Adipocyte (in vitro differentiated cells): ENCODE results near the gene STK39.

ENCODE experiments used
- DNase-seq: peaks from one replicate; pipeline ENCODE4 v3.0.0-alpha.2; 2015; ENCODE audit warnings: low read depth
- H3K27me3 ChIP-seq: replicated peaks from 2 replicates; pipeline ENCODE4 v1.7.0; 2013; ENCODE audit warnings: mild to moderate bottlenecking, low read length, moderate library complexity; ENCODE audit not compliant: control insufficient read depth, insufficient read depth
- H3K36me3 ChIP-seq: 2 replicates; pipeline ENCODE4 v1.7.0; 2013; ENCODE audit warnings: low read length, mild to moderate bottlenecking, moderate library complexity; ENCODE audit not compliant: control insufficient read depth, insufficient read depth, severe bottlenecking
- H3K4me1 ChIP-seq: 2 replicates; pipeline ENCODE4 v1.7.0; 2013; ENCODE audit warnings: mild to moderate bottlenecking, low read length, moderate library complexity; ENCODE audit not compliant: control insufficient read depth, insufficient read depth
- H3K4me3 ChIP-seq: 2 replicates; pipeline ENCODE4 v1.7.0; 2013; ENCODE audit warnings: mild to moderate bottlenecking, low read length, moderate library complexity
- H3K9ac ChIP-seq: 2 replicates; pipeline ENCODE4 v1.7.0; 2013; ENCODE audit warnings: mild to moderate bottlenecking, low read length, moderate library complexity
- H3K9me3 ChIP-seq: 2 replicates; pipeline ENCODE4 v1.7.0; 2013; ENCODE audit warnings: mild to moderate bottlenecking, low read length, moderate library complexity; ENCODE audit not compliant: control insufficient read depth

STK39 gene

DNA sequence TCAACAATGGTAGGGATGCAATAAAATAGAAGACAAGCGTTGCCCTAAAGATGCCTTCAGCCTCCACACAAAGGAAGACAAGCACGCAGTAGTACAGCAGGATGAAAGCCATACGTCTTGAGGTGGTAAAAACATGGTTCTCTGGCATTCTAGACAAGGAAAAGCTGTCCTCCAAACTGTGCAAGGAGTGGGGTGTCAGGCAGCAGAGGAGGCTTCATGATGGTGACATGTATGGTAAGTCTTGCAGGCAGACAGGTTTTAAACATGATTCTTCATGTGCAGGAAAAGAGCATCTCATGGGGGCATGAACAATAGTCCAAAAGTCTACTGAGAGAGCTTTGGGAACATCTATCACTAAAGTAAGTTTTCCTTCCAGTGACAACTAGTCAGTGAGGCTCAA lies 241.8 kb downstream of the STK39 start:
- no peak for DNase-seq

DNA sequence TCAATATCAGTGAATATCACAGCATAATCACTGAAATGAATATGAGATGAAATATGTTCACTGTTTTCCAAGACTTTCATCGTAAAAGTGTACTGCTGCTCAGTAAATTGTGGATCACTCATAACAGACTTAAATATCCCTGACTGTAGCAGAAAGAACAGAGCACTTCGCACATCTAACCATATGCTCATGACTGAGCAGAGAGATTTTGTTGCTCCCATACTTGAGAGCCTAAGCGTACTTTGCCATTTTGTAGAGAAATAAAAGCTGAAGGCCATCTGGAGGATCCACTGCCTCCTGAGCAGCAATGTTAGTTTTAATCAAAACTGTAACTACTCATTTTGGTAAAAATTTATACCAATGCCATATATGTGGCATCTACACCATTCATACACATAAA lies 243.5 kb downstream of the STK39 start:
- Histone ChIP-seq H3K9me3 (no peaks in the 10 kb centered on the region), H3K4me3 (no peak overlapping the region)
- DNase-seq, result no peak

More for the DNA sequence above, 241.8 kb downstream of the STK39 start:
- peaks cover 13% of the 10 kb centered on the region for H3K4me1 ChIP-seq
- H3K36me3 ChIP-seq, result peaks cover 37% of the 10 kb centered on the region
- H3K9ac ChIP-seq, result no peak overlapping the region
- H3K4me3 ChIP-seq, result no peak overlapping the region
- no peaks in the 10 kb centered on the region for H3K27me3 ChIP-seq
- no peaks in the 10 kb centered on the region for H3K9me3 ChIP-seq

DNA sequence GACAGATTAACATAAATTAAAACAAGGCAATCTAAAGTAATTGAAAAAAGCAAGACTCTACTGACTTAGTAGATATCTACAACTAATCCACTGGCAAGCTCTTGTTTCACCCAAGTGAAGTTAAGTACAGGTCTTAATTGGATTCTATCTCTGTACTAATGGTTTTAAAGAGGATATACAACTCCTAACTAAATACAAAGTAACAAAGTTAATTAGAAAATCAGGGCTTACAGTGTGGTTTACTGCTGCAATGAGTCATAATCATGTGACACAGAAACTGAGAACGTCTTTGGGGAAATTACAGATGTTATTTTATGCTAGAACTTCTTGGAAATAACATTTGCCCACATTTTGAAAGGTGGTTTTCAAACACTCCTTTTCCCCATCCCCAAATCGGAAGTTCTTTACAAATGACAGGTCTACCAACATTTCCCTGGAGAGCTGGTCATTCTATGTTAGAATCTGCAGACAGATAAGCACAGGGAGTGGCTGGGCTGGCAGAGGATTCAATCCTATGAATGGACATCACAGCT lies 245.3 kb downstream of the STK39 start:
- Histone ChIP-seq H3K27me3 (no peaks in the 10 kb centered on the region), H3K36me3 (peaks cover 14% of the 10 kb centered on the region), H3K4me3 (no peak overlapping the region), H3K9ac (no peak overlapping the region), H3K9me3 (no peaks in the 10 kb centered on the region), H3K4me1 (peaks cover 13% of the 10 kb centered on the region)
- DNase-seq, result peak; percentile 48

More for the DNA sequence above, 243.5 kb downstream of the STK39 start:
- Histone ChIP-seq H3K9ac (no peak overlapping the region), H3K27me3 (no peaks in the 10 kb centered on the region), H3K4me1 (peaks cover 13% of the 10 kb centered on the region), H3K36me3 (peaks cover 26% of the 10 kb centered on the region)

DNA sequence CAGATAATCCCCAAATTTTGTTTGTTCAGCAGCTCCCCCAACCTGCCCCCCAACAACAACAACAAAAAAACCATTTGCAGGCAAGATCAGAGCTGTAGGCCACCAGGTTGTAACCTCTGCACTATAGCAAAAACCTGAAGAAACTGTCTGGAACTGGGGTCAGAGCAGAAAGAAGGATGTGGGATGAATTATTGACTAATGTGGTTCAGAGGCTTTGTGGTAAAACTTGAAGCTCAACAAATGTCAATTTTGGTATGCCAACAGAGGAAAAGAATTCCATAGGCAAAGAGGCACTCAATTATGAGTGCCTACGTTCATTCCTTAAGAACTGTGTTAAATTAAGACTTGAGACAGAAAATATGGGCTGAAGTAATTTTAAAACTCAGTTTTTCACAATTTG lies 255.1 kb downstream of the STK39 start:
- H3K4me1 ChIP-seq, result peaks cover 8% of the 10 kb centered on the region
- H3K4me3 ChIP-seq, result no peak overlapping the region
- no peaks in the 10 kb centered on the region for H3K9me3 ChIP-seq
- no peak overlapping the region for H3K9ac ChIP-seq
- no peak for DNase-seq
- H3K36me3 ChIP-seq, result peaks cover 18% of the 10 kb centered on the region
- H3K27me3 ChIP-seq, result no peaks in the 10 kb centered on the region

DNA sequence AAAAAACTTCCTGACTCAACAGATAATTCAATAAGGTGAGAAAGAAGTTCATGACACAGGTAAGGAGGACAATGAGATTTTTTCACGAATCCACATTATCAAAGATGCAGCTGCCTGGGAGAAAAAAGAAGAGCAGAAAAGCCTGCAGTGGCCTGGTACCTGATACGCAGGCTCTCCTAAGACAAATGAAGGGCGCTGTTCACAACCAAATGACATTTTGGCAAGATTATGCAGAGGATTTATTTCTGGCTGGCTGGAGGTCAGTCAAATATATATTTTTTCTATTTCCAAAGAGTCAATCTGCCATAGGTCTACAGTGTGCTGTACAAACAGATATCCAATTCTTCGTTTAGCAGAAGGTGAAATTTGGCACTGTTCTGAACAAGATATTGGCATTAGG lies 257.3 kb downstream of the STK39 start:
- no peaks in the 10 kb centered on the region for H3K27me3 ChIP-seq

DNA sequence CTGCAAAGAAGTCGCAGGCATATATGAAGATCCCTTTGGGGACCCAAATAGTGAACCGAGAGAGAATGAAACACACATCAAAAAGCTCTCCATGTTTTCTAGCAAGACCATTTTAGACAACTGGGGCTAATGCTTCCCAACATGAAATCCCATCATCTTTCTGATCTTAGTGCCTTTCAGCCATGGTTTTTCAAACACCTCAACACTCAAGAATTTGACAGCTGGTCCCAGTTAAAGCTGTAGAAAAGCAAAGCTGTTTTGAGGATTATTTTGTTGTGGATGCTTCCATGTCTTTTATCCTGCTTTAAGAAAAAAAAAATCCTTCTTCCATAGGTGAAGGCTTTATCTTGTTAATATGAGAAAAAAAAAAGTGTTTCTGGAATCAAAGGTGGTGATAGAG lies 259.1 kb downstream of the STK39 start:
- Histone ChIP-seq H3K9ac (no peak overlapping the region), H3K4me3 (no peak overlapping the region), H3K27me3 (no peaks in the 10 kb centered on the region), H3K36me3 (peaks cover 22% of the 10 kb centered on the region), H3K4me1 (peaks cover 3% of the 10 kb centered on the region), H3K9me3 (no peaks in the 10 kb centered on the region)
- DNase-seq, result no peak

More for the DNA sequence above, 257.3 kb downstream of the STK39 start:
- Histone ChIP-seq H3K9me3 (no peaks in the 10 kb centered on the region), H3K9ac (no peak overlapping the region), H3K4me1 (peaks cover 8% of the 10 kb centered on the region), H3K36me3 (peaks cover 15% of the 10 kb centered on the region), H3K4me3 (no peak overlapping the region)
- no peak for DNase-seq

DNA sequence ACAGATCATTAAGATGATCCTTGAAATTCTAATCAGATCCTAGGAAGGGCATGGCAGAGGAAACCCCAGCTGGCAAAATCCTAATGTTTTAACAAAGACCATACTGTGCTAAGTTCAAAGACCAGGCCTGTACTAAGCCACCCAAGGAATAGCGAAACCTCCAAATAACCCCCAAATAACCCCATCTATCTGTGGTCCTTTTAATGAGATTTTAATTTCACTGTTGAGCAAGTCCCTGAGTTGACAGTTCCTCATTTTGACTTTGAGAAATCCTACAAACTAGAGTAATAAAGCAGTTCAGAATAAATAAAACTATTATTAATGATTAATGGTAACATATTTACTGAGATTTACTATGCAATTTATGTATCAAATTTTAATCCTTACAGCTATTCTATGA lies 259.8 kb downstream of the STK39 start:
- no peaks in the 10 kb centered on the region for H3K27me3 ChIP-seq
- DNase-seq, result no peak
- H3K9me3 ChIP-seq, result no peaks in the 10 kb centered on the region
- H3K4me3 ChIP-seq, result no peak overlapping the region
- no peak overlapping the region for H3K9ac ChIP-seq
- peaks cover 3% of the 10 kb centered on the region for H3K4me1 ChIP-seq
- H3K36me3 ChIP-seq, result peaks cover 19% of the 10 kb centered on the region

DNA sequence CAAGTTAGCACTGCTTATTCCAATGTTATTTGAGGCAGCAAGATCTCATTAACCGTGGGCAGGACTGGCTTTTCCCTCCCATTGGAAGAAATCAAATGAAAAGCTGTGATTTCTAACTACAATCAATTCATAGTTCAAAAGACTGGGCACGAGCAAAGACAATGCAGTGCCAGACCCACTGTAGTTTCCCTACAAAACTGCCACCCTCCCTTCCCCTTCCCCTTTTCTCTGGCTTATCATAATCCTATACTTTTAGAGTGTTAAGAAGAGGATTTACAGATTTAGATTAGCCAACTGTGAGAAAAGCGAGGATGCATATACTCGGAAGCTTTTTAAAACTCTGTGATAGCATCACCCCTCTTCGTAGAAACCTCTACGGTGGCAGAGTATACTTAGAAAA lies 260.4 kb downstream of the STK39 start:
- no peak overlapping the region for H3K4me3 ChIP-seq
- H3K4me1 ChIP-seq, result peaks cover 3% of the 10 kb centered on the region
- H3K36me3 ChIP-seq, result peaks cover 19% of the 10 kb centered on the region
- no peak for DNase-seq
- no peak overlapping the region for H3K9ac ChIP-seq
- no peaks in the 10 kb centered on the region for H3K9me3 ChIP-seq
- no peaks in the 10 kb centered on the region for H3K27me3 ChIP-seq

DNA sequence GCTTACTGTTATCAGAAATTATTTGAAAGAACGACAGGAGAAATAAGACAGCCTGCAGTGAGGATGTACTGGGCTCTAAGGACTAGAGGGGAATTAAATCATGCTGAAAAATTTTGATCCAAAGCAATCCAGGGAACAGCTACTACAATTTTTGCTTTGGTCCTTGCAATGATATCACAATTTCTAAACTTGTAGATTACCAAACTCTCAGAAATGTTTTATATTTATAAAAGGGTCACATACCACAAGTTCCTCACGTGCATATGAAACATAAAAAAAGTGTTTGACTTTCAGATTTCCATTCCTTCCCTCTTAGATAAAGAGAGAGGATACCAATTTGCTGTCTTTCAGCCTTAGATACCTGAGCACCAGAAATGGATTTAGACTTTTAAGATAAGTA lies 261.2 kb downstream of the STK39 start:
- H3K27me3 ChIP-seq, result no peaks in the 10 kb centered on the region
- H3K36me3 ChIP-seq, result peaks cover 19% of the 10 kb centered on the region
- peaks cover 3% of the 10 kb centered on the region for H3K4me1 ChIP-seq
- peak; percentile 16 for DNase-seq
- no peak overlapping the region for H3K9ac ChIP-seq
- H3K9me3 ChIP-seq, result no peaks in the 10 kb centered on the region
- H3K4me3 ChIP-seq, result no peak overlapping the region

DNA sequence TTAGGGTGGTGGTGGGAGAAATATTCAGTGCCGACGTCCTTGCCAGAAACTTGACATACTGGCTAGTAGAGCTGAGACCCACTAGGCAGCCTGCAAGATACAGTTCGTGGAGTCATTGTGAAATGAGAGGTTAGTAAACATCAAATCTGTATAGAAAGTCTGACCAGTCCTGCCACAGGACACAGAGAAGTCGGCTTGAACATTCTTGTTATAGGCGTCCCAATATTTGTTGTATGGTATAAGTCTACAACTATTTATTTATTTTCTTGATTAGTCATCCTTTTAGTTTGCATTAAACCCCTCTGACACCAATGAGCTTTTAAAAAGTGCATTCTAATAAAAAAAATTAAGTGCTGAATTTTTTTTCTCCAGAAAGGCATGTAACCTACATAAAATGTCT lies 265.4 kb downstream of the STK39 start:
- Histone ChIP-seq H3K9ac (no peak overlapping the region), H3K9me3 (no peaks in the 10 kb centered on the region), H3K4me3 (no peak overlapping the region), H3K36me3 (peaks cover 12% of the 10 kb centered on the region), H3K4me1 (no peaks in the 10 kb centered on the region), H3K27me3 (no peaks in the 10 kb centered on the region)
- DNase-seq, result no peak

DNA sequence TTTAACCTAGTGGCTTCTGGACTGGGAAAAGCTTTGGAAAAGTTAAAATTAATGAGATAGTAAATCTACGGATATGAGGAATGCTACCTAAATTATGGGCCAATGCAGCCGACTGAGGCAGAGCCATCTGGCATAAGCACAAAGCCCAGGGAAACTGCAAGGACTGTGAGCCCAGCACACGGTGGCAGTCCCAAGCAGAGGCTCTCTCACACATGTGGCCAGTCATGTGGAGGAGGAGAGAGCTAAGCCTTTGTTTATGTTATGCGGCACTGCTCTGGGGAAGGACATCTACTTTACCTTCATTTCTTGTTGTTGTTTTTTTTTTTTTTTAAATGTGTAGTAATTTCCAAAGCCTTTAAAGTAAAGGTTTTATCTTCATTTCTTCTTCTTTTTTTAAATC lies 267.0 kb downstream of the STK39 start:
- no peak for DNase-seq
- Histone ChIP-seq H3K9ac (no peak overlapping the region), H3K4me3 (no peak overlapping the region), H3K4me1 (no peaks in the 10 kb centered on the region), H3K27me3 (no peaks in the 10 kb centered on the region), H3K36me3 (peaks cover 8% of the 10 kb centered on the region), H3K9me3 (no peaks in the 10 kb centered on the region)

DNA sequence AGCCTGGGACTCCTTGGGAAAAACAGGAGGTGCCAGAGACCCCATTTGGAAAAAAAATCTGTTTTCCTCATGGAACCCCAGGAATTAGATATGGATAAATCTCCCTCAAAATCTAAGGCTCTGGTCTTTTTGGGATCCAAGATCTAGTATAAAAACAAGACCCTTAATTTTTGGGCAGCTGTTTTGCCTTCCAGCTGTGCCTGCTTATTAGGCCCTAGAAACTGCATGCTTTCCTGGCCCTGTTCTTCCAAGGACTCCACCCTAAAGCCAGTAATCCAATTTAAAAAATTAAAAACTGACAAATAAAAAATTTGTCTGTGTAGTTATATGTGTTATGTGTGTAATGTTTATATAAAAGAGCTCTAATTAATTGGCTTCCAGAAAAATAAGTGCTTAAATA lies 274.6 kb downstream of the STK39 start:
- Histone ChIP-seq H3K9me3 (peaks cover 10% of the 10 kb centered on the region), H3K4me3 (no peak overlapping the region), H3K9ac (no peak overlapping the region), H3K4me1 (peaks cover 7% of the 10 kb centered on the region), H3K27me3 (no peaks in the 10 kb centered on the region), H3K36me3 (peaks cover 6% of the 10 kb centered on the region)
- DNase-seq, result no peak
